ENCODE measurements around the gene ACAA1. TPM values are rescaled to one million over a fixed set of nuclear protein-coding genes. Genes with fewer than 3 reads are reported as not detected.

ACAA1 gene
- total and polyA plus RNA-seq, 2 donors (not counting 1 experiment from before 2014, with no cell fraction given), result 98.4 to 143 TPM

- ChIA-PET POLR2A (no interaction called here), CTCF (interaction anchor here (1.0 to 6.5 kb wide), 4 partner anchors 48 to 363 kb away, joined by 4 to 55 read pairs (median 19); partner anchors contain the start of gene OXSR1)
- ATAC-seq (ENCODE audit: low read depth) (no peak), DNase-seq (no peak)
- Histone ChIP-seq H3K36me3 (replicated peaks in 1 of 2; ENCODE audit: control extremely low read depth in 1 of 2, control insufficient read depth in 1 of 2, extremely low read depth in 1 of 2, insufficient read depth in 2 of 2, low read length in 1 of 2) (peaks cover 0 to 12% of the 10 kb centered on the region in 2 experiments), H3K4me2 (replicated peaks; ENCODE audit: low read depth, low read length, poor library complexity, severe bottlenecking) (no peak overlapping the region), H2AFZ (ENCODE audit: insufficient read depth, low read depth, low read length, poor library complexity, severe bottlenecking) (no peak overlapping the region), H3K27me3 (replicated peaks in 1 of 4; ENCODE audit: control extremely low read depth in 1 of 4, control insufficient read depth in 3 of 4, insufficient read depth in 4 of 4, low read length in 3 of 4) (no peaks in the 10 kb centered on the region), H3K27ac (ENCODE audit: low read length in 2 of 2) (no peak overlapping the region), H3K79me2 (ENCODE audit: control insufficient read depth, insufficient read depth, low read length) (no peaks in the 10 kb centered on the region), H4K20me1 (ENCODE audit: control insufficient read depth, insufficient read depth, low read length, poor library complexity, severe bottlenecking) (no peaks in the 10 kb centered on the region), H3K4me1 (ENCODE audit: control insufficient read depth in 2 of 2, insufficient read depth in 2 of 2, low read length in 2 of 2) (peaks cover 19 to 23% of the 10 kb centered on the region in 2 donors), H3K9me3 (ENCODE audit: control extremely low read depth in 1 of 3, control insufficient read depth in 2 of 3, insufficient read depth in 1 of 3, low read length in 2 of 3) (no peaks in the 10 kb centered on the region), H3K9ac (ENCODE audit: low read length) (no peak overlapping the region), H3K4me3 (ENCODE audit: control extremely low read depth in 1 of 5, extremely low read depth in 1 of 5, insufficient read depth in 1 of 5, low read depth in 2 of 5, low read length in 4 of 5) (no peak overlapping the region)
- Mint-ChIP-seq H3K4me3 (no peak overlapping the region), H3K9me3 (ENCODE audit: insufficient read depth) (no peaks in the 10 kb centered on the region), H3K27ac (no peak overlapping the region), H3K27me3 (peaks cover 7% of the 10 kb centered on the region), H3K4me1 (peaks cover 22% of the 10 kb centered on the region)
- intact Hi-C loops (cut with micrococcal nuclease), result no loop called here
- whole genome bisulfite sequencing (ENCODE audit: insufficient coverage), result 96% methylated on average over 10 of the region's 12 CpGs
- TF ChIP-seq EZH2 (IDR thresholded peaks at IDR 0.05; ENCODE audit: borderline replicate concordance, insufficient read depth, low read depth, low read length, poor library complexity, severe bottlenecking), result no peak
- TF ChIP-seq, protein P1, sequence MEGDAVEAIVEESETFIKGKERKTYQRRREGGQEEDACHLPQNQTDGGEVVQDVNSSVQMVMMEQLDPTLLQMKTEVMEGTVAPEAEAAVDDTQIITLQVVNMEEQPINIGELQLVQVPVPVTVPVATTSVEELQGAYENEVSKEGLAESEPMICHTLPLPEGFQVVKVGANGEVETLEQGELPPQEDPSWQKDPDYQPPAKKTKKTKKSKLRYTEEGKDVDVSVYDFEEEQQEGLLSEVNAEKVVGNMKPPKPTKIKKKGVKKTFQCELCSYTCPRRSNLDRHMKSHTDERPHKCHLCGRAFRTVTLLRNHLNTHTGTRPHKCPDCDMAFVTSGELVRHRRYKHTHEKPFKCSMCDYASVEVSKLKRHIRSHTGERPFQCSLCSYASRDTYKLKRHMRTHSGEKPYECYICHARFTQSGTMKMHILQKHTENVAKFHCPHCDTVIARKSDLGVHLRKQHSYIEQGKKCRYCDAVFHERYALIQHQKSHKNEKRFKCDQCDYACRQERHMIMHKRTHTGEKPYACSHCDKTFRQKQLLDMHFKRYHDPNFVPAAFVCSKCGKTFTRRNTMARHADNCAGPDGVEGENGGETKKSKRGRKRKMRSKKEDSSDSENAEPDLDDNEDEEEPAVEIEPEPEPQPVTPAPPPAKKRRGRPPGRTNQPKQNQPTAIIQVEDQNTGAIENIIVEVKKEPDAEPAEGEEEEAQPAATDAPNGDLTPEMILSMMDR (IDR thresholded peaks at IDR 0.05), result no peak
Observed at GRCh38 chr3:38116471-38117162, 20.3 kb downstream of the ACAA1 start.

Data from B cell (primary cell).